H9 (cell line): ENCODE data around the gene XPR1. TPM values are rescaled to one million over a fixed set of nuclear protein-coding genes. Genes with fewer than 3 reads are reported as not detected.

ENCODE experiments used
- DNase-seq: peaks from one replicate; pipeline ENCODE4 v3.0.0-alpha.2; 2017
- H2AFZ ChIP-seq: one replicate; pipeline ENCODE4 v1.6.1; 2013; ENCODE audit warnings: mild to moderate bottlenecking, low read length, control low read depth, moderate library complexity
- H2AK5ac ChIP-seq: 2 replicates; pipeline ENCODE4 v1.6.1; 2013; ENCODE audit warnings: low read length, control low read depth, mixed read lengths; ENCODE audit not compliant: insufficient read length
- H2BK120ac ChIP-seq: one replicate; pipeline ENCODE4 v1.6.1; 2013; ENCODE audit warnings: low read depth, mild to moderate bottlenecking, low read length, control low read depth, inconsistent platforms; ENCODE audit not compliant: poor library complexity, severe bottlenecking
- H2BK12ac ChIP-seq: 2 replicates; pipeline ENCODE4 v1.6.1; 2013; ENCODE audit warnings: low read length, control low read depth, mixed read lengths, low read depth; ENCODE audit not compliant: insufficient read length
- H2BK15ac ChIP-seq: 2 replicates; pipeline ENCODE4 v1.6.1; 2013; ENCODE audit warnings: low read depth, low read length, control low read depth
- H2BK20ac ChIP-seq: one replicate; pipeline ENCODE4 v1.6.1; 2013; ENCODE audit warnings: low read depth, mild to moderate bottlenecking, low read length, control low read depth, inconsistent platforms; ENCODE audit not compliant: poor library complexity, severe bottlenecking
- H2BK5ac ChIP-seq: 2 replicates; pipeline ENCODE4 v1.6.1; 2013; ENCODE audit warnings: low read length, control low read depth, mixed read lengths; ENCODE audit not compliant: insufficient read length
- H3K14ac ChIP-seq: 2 replicates; pipeline ENCODE4 v1.6.1; 2013; ENCODE audit warnings: low read length, control low read depth; ENCODE audit not compliant: insufficient read depth
- H3K18ac ChIP-seq: 2 replicates; pipeline ENCODE4 v1.6.1; 2013; ENCODE audit warnings: low read depth, mild to moderate bottlenecking, mixed read lengths, low read length, control low read depth; ENCODE audit not compliant: insufficient read length
- H3K23ac ChIP-seq: 2 replicates; pipeline ENCODE4 v1.6.1; 2013; ENCODE audit warnings: low read length, control low read depth, mixed read lengths, low read depth; ENCODE audit not compliant: insufficient read length
- H3K23me2 ChIP-seq: 2 replicates; pipeline ENCODE4 v1.6.1; 2013; ENCODE audit warnings: low read depth, mild to moderate bottlenecking, mixed read lengths, low read length, control low read depth; ENCODE audit not compliant: insufficient read length, poor library complexity, severe bottlenecking
- H3K27ac ChIP-seq: 2 replicates; pipeline ENCODE4 v1.5.1; 2013; ENCODE audit warnings: low read length, control low read depth, mixed read lengths, low read depth; ENCODE audit not compliant: insufficient read length
- H3K27me3 ChIP-seq: 2 replicates; pipeline ENCODE4 v1.6.1; 2013; ENCODE audit warnings: low read length, control low read depth, inconsistent platforms; ENCODE audit not compliant: insufficient read depth
- H3K4ac ChIP-seq: 2 replicates; pipeline ENCODE4 v1.6.1; 2013; ENCODE audit warnings: low read depth, mild to moderate bottlenecking, control low read depth, inconsistent platforms, low read length, moderate library complexity
- H3K4me1 ChIP-seq: 2 replicates; pipeline ENCODE4 v1.6.1; 2013; ENCODE audit warnings: low read length, control low read depth, inconsistent platforms; ENCODE audit not compliant: insufficient read depth
- H3K4me2 ChIP-seq: 2 replicates; pipeline ENCODE4 v1.6.1; 2013; ENCODE audit warnings: low read length, control low read depth, mixed read lengths; ENCODE audit not compliant: insufficient read length, insufficient read depth
- H3K56ac ChIP-seq: 2 replicates; pipeline ENCODE4 v1.6.1; 2013; ENCODE audit warnings: low read depth, mild to moderate bottlenecking, mixed read lengths, low read length, control low read depth; ENCODE audit not compliant: insufficient read length
- H3K79me1 ChIP-seq: 2 replicates; pipeline ENCODE4 v1.6.1; 2013; ENCODE audit warnings: low read depth, mild to moderate bottlenecking, moderate library complexity, low read length, control low read depth, inconsistent platforms; ENCODE audit not compliant: insufficient read depth, poor library complexity, severe bottlenecking
- H3K79me2 ChIP-seq: 2 replicates; pipeline ENCODE4 v1.6.1; 2013; ENCODE audit warnings: low read length, control low read depth, inconsistent platforms; ENCODE audit not compliant: insufficient read depth
- H3K9ac ChIP-seq: 2 replicates; pipeline ENCODE4 v1.6.1; 2013; ENCODE audit warnings: low read length, control low read depth, mixed read lengths; ENCODE audit not compliant: insufficient read length; ENCODE audit errors: extremely low read depth
- H3K9me3 ChIP-seq: one replicate; pipeline ENCODE4 v1.6.1; 2013; ENCODE audit warnings: low read depth, low read length, inconsistent platforms; ENCODE audit not compliant: control insufficient read depth
- H3T11ph ChIP-seq: one replicate; pipeline ENCODE4 v1.6.1; 2013; ENCODE audit warnings: mild to moderate bottlenecking, low read length, control low read depth, inconsistent platforms
- H4K20me1 ChIP-seq: one replicate; pipeline ENCODE4 v1.6.1; 2013; ENCODE audit not compliant: control insufficient read depth, insufficient read length, insufficient read depth
- H4K5ac ChIP-seq: 2 replicates; pipeline ENCODE4 v1.6.1; 2013; ENCODE audit warnings: low read depth, mild to moderate bottlenecking, mixed read lengths, low read length, control low read depth; ENCODE audit not compliant: insufficient read length
- H4K8ac ChIP-seq: replicated peaks from 2 replicates; pipeline ENCODE4 v1.6.1; 2013; ENCODE audit warnings: low read length, control low read depth, mixed read lengths, low read depth; ENCODE audit not compliant: insufficient read length
- H4K91ac ChIP-seq: 2 replicates; pipeline ENCODE4 v1.6.1; 2013; ENCODE audit warnings: low read depth, mild to moderate bottlenecking, moderate library complexity, mixed read lengths, low read length, control low read depth; ENCODE audit not compliant: insufficient read length
- H3K27ac Mint-ChIP-seq, 3 experiments: 2 replicates in 2 of 3; 3 replicates in 1 of 3; pipeline ENCODE4 v1.8.0; 2020 to 2021; ENCODE audit warnings: mixed read lengths in 3 of 3, mild to moderate bottlenecking in 1 of 3, moderate library complexity in 1 of 3
- H3K27me3 Mint-ChIP-seq: 2 replicates; pipeline ENCODE4 v1.8.0; 2021; ENCODE audit warnings: low read depth, mild to moderate bottlenecking, moderate library complexity, mixed read lengths
- H3K36me3 Mint-ChIP-seq, 3 experiments: 2 replicates in 2 of 3; 3 replicates in 1 of 3; pipeline ENCODE4 v1.8.0; 2020 to 2021; ENCODE audit warnings: low read depth in 3 of 3, mixed read lengths in 3 of 3; ENCODE audit not compliant: insufficient read depth in 1 of 3
- H3K4me1 Mint-ChIP-seq, 2 experiments: 2 replicates each; pipeline ENCODE4 v1.8.0; 2020; ENCODE audit warnings: mixed read lengths in 2 of 2
- H3K4me3 Mint-ChIP-seq, 2 experiments: 2 replicates in 1 of 2; 3 replicates in 1 of 2; pipeline ENCODE4 v1.8.0; 2020 to 2021; ENCODE audit warnings: mild to moderate bottlenecking in 2 of 2, mixed read lengths in 2 of 2, moderate library complexity in 1 of 2
- H3K9me3 Mint-ChIP-seq, 2 experiments: 2 replicates in 1 of 2; 3 replicates in 1 of 2; pipeline ENCODE4 v1.8.0; 2020; ENCODE audit warnings: mild to moderate bottlenecking in 2 of 2, mixed read lengths in 2 of 2, moderate library complexity in 1 of 2
- WGBS: extraction: QIAGEN DNeasy Blood & Tissue Kit; methylation state at CpG from one replicate; pipeline ENCODE4 v1.1.7; 2013; ENCODE audit warnings: missing lambda C conversion rate, low lambda C conversion rate, mixed read lengths; ENCODE audit not compliant: insufficient read length; ENCODE audit errors: extremely low coverage; 5-methylcytosine and 5-hydroxymethylcytosine counted together
- total RNA-seq: library from RNA; stranded (reverse); gene quantifications from 2 replicates; pipeline ENCODE4 v1.2.1, GENCODE V29; 2021
- TF ChIP-seq, protein P1 (sequence below): fragments of 200-600 bp; sonication (generic); conservative IDR thresholded peaks from 3 replicates; pipeline ENCODE4 v1.8.0; 2021; ENCODE audit warnings: antibody characterized with exemption, mild to moderate bottlenecking

The XPR1 gene
- total RNA-seq, 1 experiment from 2014 or later = 34.1 TPM

DNA sequence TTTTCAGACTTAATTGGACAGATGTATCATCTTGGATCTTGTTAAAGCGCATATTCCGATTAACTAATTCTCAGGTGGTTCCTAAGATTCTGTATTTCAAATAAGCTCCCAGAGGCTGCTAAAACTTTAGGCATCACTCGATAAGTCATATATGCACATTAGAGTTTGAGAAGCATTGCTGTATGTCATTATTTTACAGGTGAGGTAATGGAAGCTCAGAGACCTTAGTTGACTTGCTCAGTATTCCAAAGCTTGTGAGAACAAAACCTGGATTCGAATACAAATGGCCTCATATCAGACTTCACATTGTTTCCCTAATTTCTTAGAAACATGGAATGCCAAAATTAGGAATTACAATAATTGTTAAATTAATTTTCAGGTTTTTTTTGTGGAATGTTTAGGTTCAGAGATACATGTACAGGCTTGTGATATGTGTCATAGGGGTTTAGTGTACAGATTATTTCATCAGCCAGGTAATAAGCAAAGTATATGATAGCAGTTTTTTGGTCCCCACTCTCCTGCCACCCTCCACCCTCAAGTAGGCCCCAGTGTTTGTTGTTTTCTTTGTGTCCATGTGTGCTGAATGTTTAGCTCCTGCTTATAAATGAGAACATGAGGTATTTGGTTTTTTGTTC is 96.8 kb downstream of the XPR1 start:
- Histone ChIP-seq H2AK5ac (no peak overlapping the region), H3K23me2 (no peaks in the 10 kb centered on the region), H3K79me2 (no peaks in the 10 kb centered on the region; the same call in 1 of the 2 replicates), H3K79me1 (no peaks in the 10 kb centered on the region), H2BK20ac (no peak overlapping the region), H3K27me3 (no peaks in the 10 kb centered on the region), H4K8ac (no peak overlapping the region), H3K9ac (no peak overlapping the region), H3K27ac (no peak overlapping the region), H3K18ac (no peak overlapping the region), H2BK15ac (no peak overlapping the region), H2BK5ac (no peak overlapping the region), H3T11ph (no peak overlapping the region), H3K4me1 (no peaks in the 10 kb centered on the region), H3K23ac (no peak overlapping the region), H4K91ac (no peak overlapping the region), H2BK12ac (no peak overlapping the region), H3K14ac (no peak overlapping the region), H4K5ac (no peak overlapping the region), H2AFZ (no peak overlapping the region), H2BK120ac (no peak overlapping the region), H3K9me3 (peaks cover 4% of the 10 kb centered on the region), H3K4ac (no peak overlapping the region), H4K20me1 (no peaks in the 10 kb centered on the region), H3K4me2 (no peak overlapping the region), H3K56ac (no peak overlapping the region)
- peaks cover 15 to 32% (median 22%) of the 10 kb centered on the region in 3 experiments for H3K36me3 Mint-ChIP-seq
- TF ChIP-seq, protein P1, sequence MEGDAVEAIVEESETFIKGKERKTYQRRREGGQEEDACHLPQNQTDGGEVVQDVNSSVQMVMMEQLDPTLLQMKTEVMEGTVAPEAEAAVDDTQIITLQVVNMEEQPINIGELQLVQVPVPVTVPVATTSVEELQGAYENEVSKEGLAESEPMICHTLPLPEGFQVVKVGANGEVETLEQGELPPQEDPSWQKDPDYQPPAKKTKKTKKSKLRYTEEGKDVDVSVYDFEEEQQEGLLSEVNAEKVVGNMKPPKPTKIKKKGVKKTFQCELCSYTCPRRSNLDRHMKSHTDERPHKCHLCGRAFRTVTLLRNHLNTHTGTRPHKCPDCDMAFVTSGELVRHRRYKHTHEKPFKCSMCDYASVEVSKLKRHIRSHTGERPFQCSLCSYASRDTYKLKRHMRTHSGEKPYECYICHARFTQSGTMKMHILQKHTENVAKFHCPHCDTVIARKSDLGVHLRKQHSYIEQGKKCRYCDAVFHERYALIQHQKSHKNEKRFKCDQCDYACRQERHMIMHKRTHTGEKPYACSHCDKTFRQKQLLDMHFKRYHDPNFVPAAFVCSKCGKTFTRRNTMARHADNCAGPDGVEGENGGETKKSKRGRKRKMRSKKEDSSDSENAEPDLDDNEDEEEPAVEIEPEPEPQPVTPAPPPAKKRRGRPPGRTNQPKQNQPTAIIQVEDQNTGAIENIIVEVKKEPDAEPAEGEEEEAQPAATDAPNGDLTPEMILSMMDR = no peak
- no peak for DNase-seq
- no CpG with 5 or more reads among the region's 4 CpGs for WGBS
- H3K4me3 Mint-ChIP-seq = no peak overlapping the region
- no peaks in the 10 kb centered on the region for H3K27me3 Mint-ChIP-seq
- H3K4me1 Mint-ChIP-seq = no peaks in the 10 kb centered on the region
- no peak overlapping the region; a peak in 1 of 7 replicates for H3K27ac Mint-ChIP-seq
- H3K9me3 Mint-ChIP-seq = peaks cover 15 to 33% of the 10 kb centered on the region in 2 experiments
